HEK293 (cell line): ENCODE measurements around the gene FAHD2A.
"Not testable (repeated sequence)": the region's sequence is repeated elsewhere in the genome, so short reads cannot be mapped to it uniquely, and the experiment has no call there.

Source experiments
- CTCF ChIA-PET: fragments of 350-600 bp; formaldehyde crosslinking; extraction: SDS; loops from one replicate; lab custom pipeline; 2021; ENCODE audit warnings: antibody characterized with exemption; lab: Yijun Ruan, JAX
- POLR2A ChIA-PET: fragments of 300-600 bp; formaldehyde crosslinking; extraction: SDS; loops from one replicate; lab custom pipeline; 2020; ENCODE audit warnings: antibody characterized with exemption, inconsistent platforms; lab: Yijun Ruan, JAX
- H3K27ac ChIP-seq: fragments of 200-500 bp; sonication (Bioruptor generic); 2 replicates; pipeline ENCODE4 v1.5.1; 2014; ENCODE audit warnings: low read depth, low read length, control low read depth, inconsistent platforms; ENCODE audit errors: extremely low read depth
- H3K36me3 ChIP-seq, 2 experiments: fragments of 200-500 bp in 1 of 2; sonication (Bioruptor generic) in 1 of 2; 1 replicate in 1 of 2; 2 replicates in 1 of 2; pipeline ENCODE4 v1.5.1; 2014 to 2017; ENCODE audit warnings: inconsistent platforms in 2 of 2, low read length in 2 of 2; ENCODE audit not compliant: control insufficient read depth in 2 of 2, insufficient read depth in 1 of 2
- H3K4me1 ChIP-seq: fragments of 200-500 bp; sonication (Bioruptor generic); 2 replicates; pipeline ENCODE4 v1.5.1; 2014; ENCODE audit warnings: mild to moderate bottlenecking, low read length, inconsistent platforms; ENCODE audit not compliant: control insufficient read depth, insufficient read depth
- H3K4me3 ChIP-seq: 2 replicates; pipeline ENCODE4 v1.5.1; 2011; ENCODE audit warnings: low read depth, mild to moderate bottlenecking, control low read depth, low read length, moderate library complexity
- H3K9me3 ChIP-seq: fragments of 200-500 bp; sonication (Bioruptor generic); 2 replicates; pipeline ENCODE4 v1.5.1; 2014; ENCODE audit warnings: low read depth, low read length, inconsistent platforms; ENCODE audit not compliant: control insufficient read depth, insufficient read depth
- ZNF366 ChIP-seq: fragments of 450-650 bp; formaldehyde crosslinking; conservative IDR thresholded peaks from 2 replicates; pipeline ENCODE4 v1.5.1; 2016; ENCODE audit warnings: missing biosample characterization, missing genetic modification characterization
- ZNF654 ChIP-seq: fragments of 450-650 bp; formaldehyde crosslinking; IDR thresholded peaks from 2 replicates; pipeline ENCODE4 v1.5.1; 2016; ENCODE audit warnings: low read depth, missing biosample characterization, missing genetic modification characterization
- TF ChIP-seq, protein P1 (sequence below): fragments of 450-650 bp; formaldehyde crosslinking; IDR thresholded peaks from 2 replicates; pipeline ENCODE4 v1.5.1; 2016; ENCODE audit warnings: missing biosample characterization, missing genetic modification characterization

The FAHD2A gene

DNA sequence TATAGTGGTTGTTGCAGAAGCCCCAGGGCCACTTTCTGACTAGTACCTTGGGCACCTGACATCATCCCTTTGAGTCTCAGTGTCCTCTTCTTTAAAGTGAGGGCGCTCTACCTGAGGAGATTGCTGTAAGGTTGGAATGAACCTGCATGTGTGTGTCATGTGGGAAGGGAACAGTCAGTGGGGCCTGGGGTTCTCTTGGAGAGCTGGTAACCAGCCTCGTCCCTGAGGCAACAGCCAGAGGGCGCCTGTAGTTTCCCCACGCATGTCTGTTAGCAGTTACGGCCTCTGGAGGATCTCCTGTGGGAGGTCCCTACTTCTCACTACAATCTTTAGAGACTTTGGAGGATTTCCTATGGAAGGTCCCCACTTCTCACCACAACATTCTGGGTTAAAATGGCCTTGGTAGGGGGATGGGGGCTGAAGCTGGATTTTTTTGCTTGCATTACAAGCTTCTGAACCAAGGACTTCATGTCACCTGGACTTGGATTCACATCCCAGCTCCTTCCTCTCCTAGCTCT lies 755 bp downstream of the FAHD2A start:
- peak overlapping the region; percentile 74; the same call in 1 of the 2 replicates for H3K27ac ChIP-seq
- POLR2A ChIA-PET: interaction anchor here (1.0 to 1.3 kb wide), 3 partner anchors 10 to 57 kb away, joined by 6 to 7 read pairs (median 6); no protein-coding TSS in a partner anchor
- not testable (repeated sequence) for H3K4me1 ChIP-seq, H3K9me3 ChIP-seq
- TF ChIP-seq, protein P1, sequence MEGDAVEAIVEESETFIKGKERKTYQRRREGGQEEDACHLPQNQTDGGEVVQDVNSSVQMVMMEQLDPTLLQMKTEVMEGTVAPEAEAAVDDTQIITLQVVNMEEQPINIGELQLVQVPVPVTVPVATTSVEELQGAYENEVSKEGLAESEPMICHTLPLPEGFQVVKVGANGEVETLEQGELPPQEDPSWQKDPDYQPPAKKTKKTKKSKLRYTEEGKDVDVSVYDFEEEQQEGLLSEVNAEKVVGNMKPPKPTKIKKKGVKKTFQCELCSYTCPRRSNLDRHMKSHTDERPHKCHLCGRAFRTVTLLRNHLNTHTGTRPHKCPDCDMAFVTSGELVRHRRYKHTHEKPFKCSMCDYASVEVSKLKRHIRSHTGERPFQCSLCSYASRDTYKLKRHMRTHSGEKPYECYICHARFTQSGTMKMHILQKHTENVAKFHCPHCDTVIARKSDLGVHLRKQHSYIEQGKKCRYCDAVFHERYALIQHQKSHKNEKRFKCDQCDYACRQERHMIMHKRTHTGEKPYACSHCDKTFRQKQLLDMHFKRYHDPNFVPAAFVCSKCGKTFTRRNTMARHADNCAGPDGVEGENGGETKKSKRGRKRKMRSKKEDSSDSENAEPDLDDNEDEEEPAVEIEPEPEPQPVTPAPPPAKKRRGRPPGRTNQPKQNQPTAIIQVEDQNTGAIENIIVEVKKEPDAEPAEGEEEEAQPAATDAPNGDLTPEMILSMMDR (tag by site-specific recombination): peak; percentile 20; the same call in 1 of the 2 replicates
- CTCF ChIA-PET: interaction anchor here (0.6 to 3.8 kb wide), 6 partner anchors 10 to 327 kb away, joined by 3 to 28 read pairs (median 5); no protein-coding TSS in a partner anchor
- H3K4me3 ChIP-seq: peak overlapping the region; percentile 75
- peaks cover 3 to 14% of the 10 kb centered on the region in 2 experiments; a peak in 2 of 3 replicates for H3K36me3 ChIP-seq

DNA sequence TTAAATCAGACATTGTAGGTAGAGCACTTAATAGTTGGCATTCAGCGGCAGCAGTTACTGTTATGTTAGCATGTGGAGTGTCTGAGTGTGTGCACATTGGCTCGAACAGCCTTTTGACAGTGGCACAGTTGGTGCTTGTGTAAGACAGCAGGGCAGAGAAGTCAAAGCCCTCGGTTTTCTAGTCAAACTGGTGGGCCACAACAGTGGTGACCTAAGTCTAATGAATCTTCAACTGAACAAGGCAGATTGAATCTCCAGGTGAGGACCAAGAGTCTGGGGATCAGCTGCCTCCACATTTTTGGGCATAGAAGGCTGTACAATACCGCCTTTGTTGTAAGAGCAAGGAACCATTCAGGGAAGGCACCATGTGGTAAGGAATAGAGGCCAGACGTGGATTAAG lies 1.3 kb downstream of the FAHD2A start:
- H3K36me3 ChIP-seq: peaks cover 3 to 17% of the 10 kb centered on the region in 2 experiments; a peak in 2 of 3 replicates
- not testable (repeated sequence) for H3K9me3 ChIP-seq, H3K27ac ChIP-seq, H3K4me1 ChIP-seq, H3K4me3 ChIP-seq
- ChIA-PET CTCF (interaction anchor here (0.6 to 3.8 kb wide), 5 partner anchors 11 to 326 kb away, joined by 3 to 28 read pairs (median 4); no protein-coding TSS in a partner anchor), POLR2A (interaction anchor here (1.0 to 1.3 kb wide), 2 partner anchors 11 to 15 kb away, joined by 6 read pairs; no protein-coding TSS in a partner anchor)

DNA sequence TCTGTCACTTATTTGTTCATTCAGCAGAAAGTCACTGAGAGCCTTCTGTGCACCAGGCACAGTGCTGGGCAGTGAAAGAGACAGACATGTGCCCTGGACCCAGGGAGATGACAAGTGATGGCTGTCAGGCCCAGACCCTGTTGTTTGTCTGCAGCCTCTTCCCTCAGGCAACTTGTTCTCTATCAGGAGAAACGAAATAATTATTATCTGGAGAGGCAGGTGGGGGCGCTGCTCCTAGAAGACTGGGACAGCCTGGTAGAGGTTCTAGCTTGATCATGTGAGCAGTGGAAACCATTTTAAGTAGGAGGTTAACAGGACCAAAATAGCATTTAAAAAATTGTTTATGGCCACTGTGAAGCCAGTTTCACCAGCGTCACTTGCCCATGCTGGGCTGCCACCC lies 2.2 kb downstream of the FAHD2A start:
- CTCF ChIA-PET, POLR2A ChIA-PET, H3K4me1 ChIP-seq, H3K27ac ChIP-seq, H3K4me3 ChIP-seq, H3K9me3 ChIP-seq: not testable (repeated sequence)
- peaks cover 3 to 25% of the 10 kb centered on the region in 2 experiments; a peak in 2 of 3 replicates for H3K36me3 ChIP-seq

DNA sequence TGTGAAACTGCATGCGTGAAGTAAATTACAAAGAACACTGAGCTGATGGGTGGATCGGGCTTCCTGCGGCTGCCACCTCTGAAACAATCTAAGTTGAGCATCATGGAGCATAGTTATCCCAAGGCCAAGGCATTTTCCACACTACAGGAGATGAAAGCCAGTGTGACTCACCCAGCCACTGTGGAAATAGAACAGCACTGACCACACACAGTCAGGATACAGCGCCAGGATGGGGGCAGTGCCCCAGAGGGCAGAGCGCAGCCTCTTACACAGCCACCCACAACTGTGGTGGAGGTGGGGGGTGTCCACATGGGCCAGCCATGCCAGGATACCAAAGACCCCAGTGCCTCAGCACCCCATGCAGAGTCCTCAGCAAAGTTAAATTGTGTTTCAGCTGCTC lies 8.7 kb downstream of the FAHD2A start:
- POLR2A ChIA-PET: not testable (repeated sequence)
- CTCF ChIA-PET: interaction anchor here (0.9 to 1.4 kb wide), 2 partner anchors 66 to 180 kb away, joined by 4 to 5 read pairs; no protein-coding TSS in a partner anchor

DNA sequence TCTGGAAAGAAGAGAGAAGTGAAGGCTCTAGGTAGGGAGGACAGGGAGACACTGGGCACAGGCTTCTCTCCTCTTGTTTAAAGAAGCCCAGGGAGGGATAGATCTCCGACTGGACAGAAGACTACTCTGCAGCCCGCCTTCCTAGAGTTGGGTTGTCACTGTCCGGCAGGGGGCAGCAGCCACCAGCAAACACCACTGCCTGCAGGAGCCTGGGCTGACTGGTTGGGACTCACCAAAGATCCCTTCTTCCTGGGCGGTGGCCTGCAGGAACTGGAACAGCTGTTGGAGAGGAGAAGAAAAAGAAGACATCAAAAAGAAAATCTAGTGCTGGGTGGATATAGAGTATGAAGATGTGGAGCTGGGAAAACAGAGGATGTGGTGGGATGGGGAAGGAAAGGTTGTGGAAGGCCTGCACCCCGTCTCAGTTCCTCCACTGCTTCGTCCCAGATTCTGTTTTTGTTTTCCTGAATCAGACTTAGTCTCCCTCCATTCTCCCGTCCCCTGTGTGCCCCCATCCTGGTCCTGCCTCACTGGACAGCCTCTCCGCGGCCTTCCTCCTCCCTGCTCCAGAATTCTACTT lies 11.6 kb downstream of the FAHD2A start:
- H3K36me3 ChIP-seq: peaks cover 0 to 16% of the 10 kb centered on the region in 2 experiments; a peak in 2 of 3 replicates
- H3K27ac ChIP-seq, H3K4me1 ChIP-seq, H3K9me3 ChIP-seq, POLR2A ChIA-PET, H3K4me3 ChIP-seq: not testable (repeated sequence)
- TF ChIP-seq ZNF654 (tag by site-specific recombination) (peak; percentile 69), ZNF366 (tag by site-specific recombination) (0 out of 2 replicates have a peak, but pooled peaks have one; percentile 12)
- TF ChIP-seq, protein P1 (tag by site-specific recombination): peak; percentile 77
- CTCF ChIA-PET: interaction anchor here (0.9 to 1.3 kb wide), 4 partner anchors 25 to 314 kb away, joined by 3 to 6 read pairs (median 4); no protein-coding TSS in a partner anchor

More for the DNA sequence above, 8.7 kb downstream of the FAHD2A start:
- H3K4me1 ChIP-seq, H3K4me3 ChIP-seq, H3K27ac ChIP-seq, H3K9me3 ChIP-seq: not testable (repeated sequence)
- peaks cover 3 to 36% of the 10 kb centered on the region in 2 experiments; a peak in 2 of 3 replicates for H3K36me3 ChIP-seq

DNA sequence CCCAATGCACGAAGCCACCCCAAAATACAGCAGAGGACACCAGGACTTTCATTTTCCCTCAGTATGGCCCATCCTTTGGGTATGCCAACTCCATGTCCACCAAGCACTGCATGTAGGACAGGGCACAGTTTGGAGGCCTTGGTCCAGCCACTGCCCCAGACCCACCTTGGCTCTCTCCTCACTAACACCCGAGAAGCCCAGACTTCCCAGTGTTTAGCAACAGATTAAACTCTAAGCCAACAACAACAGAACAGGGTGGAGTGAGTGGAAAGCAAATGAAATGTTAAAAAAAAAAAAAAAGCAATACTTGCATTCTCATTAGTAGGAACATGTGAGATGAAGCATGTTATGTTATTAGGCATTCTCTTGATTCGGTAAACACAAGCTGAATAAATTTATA lies 12.6 kb downstream of the FAHD2A start:
- CTCF ChIA-PET: interaction anchor here (0.6 to 0.7 kb wide), 2 partner anchors 253 to 314 kb away, joined by 3 to 5 read pairs; no protein-coding TSS in a partner anchor
- H3K27ac ChIP-seq, H3K36me3 ChIP-seq, H3K4me3 ChIP-seq, H3K4me1 ChIP-seq, POLR2A ChIA-PET, H3K9me3 ChIP-seq: not testable (repeated sequence)

DNA sequence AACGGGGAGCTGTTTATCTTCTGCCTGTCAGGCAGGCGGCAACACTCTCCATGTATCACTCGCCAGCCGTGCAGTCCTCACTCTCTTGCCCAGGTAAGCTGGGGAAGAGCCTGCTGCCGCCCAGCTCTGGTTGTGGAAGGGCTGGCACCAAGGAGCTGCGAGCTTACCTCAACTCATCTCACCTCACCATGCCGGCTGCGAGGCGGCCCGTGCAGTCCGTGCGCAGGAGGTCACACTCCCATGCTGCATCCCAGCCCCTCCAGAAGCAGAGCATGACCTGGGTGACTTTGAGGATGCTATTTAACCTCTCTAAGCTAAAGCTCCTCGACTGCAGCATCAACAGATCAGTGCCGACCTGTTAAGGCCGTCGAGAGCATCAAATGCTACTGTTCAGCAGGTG lies 13.1 kb downstream of the FAHD2A start:
- POLR2A ChIA-PET, H3K4me1 ChIP-seq, H3K27ac ChIP-seq, H3K36me3 ChIP-seq, H3K9me3 ChIP-seq, H3K4me3 ChIP-seq: not testable (repeated sequence)
- CTCF ChIA-PET: interaction anchor here (0.7 to 1.0 kb wide), 2 partner anchors 70 to 252 kb away, joined by 4 to 5 read pairs; no protein-coding TSS in a partner anchor

DNA sequence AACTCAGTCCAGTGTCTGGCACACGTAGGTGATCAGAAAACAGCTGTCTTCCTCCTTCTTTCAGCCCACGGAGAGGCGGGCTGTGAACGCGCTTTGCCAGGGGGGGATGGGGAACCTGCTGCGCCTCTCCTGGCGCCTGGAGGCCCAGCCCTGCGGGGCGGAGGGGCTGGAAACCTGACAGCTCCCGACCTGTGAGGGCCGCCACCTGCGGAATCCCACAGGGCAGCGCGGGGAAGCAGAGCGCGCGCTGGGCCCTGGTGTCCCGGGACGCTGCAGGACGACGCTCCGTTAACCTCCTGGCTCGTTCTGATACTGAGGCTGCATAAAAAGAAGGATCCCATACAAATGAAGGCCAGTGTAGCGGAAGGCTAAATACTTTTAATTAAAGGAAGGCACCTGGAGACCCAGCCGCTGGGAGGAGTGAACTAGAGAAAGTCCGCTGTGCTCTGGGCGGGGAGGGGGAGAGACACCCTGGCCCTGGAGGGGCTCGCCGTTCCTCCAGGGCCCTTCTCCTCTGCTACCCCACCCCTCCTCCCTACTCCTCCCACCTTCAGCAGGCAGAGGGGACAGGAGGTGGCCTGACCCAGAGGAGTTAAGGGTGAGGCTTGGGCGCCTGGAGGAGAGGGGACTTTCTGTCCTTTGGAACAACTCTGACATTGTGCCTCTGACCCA lies 24.8 kb downstream of the FAHD2A start:
- H3K4me3 ChIP-seq, H3K9me3 ChIP-seq, H3K4me1 ChIP-seq, H3K36me3 ChIP-seq, CTCF ChIA-PET, H3K27ac ChIP-seq, POLR2A ChIA-PET: not testable (repeated sequence)
